NCI-H526 (cell line): Measurements from ENCODE around the gene AMD1.

ENCODE experiments used
- DNase-seq, 2 experiments: peaks; one replicate each; lab custom pipeline; 2025; lab: John Stamatoyannopoulos, UW

The AMD1 gene

DNA sequence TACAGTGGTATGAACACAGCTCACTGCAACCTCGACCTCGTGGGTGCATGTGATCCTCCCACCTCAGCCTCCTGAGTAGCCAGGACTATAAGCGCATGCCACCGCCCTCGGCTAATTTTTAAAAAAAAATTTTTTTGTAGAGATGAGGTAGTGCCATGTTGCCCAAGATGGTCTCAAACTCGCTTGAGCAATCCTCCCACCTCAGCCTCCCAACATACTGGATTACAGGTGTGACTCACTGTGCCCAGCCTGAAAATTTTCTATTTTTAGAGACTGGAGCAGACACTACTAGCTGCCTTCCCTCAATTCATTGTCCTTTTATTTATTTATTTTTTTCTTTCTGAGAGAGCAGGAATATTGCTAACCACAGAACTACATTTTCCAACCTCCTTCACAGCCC is 63.6 kb downstream of the AMD1 start:
- no peak for DNase-seq

DNA sequence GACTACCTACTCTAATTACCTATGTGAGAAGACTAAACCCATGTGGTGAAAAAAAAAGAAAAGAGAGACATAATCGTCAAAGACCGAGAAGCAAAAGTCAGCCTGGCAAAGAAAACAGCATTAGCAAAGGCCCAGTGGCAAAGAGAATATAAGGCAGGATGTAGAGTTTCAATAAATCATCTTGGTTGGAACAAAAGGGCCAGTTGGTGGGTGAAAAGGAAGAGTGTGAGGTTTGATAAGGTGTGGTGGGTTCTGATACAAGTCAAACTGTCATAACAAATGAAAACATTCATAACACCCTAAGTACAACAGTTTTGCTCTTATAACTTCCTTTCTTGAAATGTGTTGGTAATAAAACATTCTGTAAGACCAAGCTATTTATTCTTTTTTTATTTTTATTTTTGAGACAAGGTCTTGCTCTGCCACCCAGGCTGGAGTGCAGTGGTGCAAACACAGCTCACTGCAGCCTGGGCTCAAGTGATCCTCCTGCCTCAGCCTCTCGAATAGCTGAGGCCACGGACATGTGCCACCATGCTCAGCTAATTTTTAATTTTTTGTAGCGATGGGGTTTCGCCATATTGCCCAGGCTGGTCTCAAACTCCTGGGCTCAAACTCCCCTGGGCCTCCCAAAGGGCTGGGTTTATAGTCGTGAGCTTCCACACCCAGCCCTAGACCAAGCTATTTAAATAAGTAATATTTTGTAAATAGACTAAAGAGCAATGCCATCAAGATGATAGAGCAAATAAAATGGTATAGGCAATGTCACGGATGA is 65.0 kb downstream of the AMD1 start:
- DNase-seq = no peak

DNA sequence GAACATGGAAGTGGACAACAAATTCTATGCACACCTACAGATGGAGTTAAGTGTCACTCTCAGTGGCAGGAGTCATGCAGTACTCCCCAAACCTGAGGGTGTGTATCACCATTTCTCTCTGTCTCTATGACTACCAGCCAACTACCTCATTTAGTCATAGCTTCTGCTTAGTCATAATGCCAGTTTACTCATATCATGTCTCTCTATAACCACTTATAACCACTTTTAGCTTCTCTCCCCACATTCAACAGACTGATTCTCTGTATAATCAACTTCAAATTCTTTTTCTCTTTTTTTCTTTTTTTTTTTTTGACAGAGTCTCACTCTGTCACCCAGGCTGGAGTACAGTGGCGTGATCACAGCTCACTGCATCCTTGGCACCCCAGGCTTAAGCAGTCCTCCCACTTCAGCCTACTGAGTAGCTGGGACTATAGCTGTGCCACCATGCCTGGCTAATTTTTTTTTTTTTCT is 70.1 kb downstream of the AMD1 start:
- DNase-seq = no peak
